ENCODE data around the gene DSG3.

Gene DSG3

GRCh38 chr18:31440787-31441186 lies 6.8 kb upstream of the DSG3 start:
- no peaks in the 10 kb centered on the region; the same call in 1 of the 2 replicates for H3F3A ChIP-seq (ENCODE audit: insufficient read depth, low read length)
- no peaks in the 10 kb centered on the region for H3K36me3 ChIP-seq (replicated peaks; ENCODE audit: insufficient read depth, low read length)
- H4K20me1 ChIP-seq (ENCODE audit: insufficient read depth, low read length): no peaks in the 10 kb centered on the region
- no peaks in the 10 kb centered on the region for H3K4me1 ChIP-seq (ENCODE audit: low read length)
- no peak overlapping the region for H2AFZ ChIP-seq (ENCODE audit: low read length)
- no peak for DNase-seq
- H3K4me3 ChIP-seq (ENCODE audit: low read length): no peak overlapping the region
- H3K9me3 ChIP-seq (replicated peaks; ENCODE audit: insufficient read depth, low read length): no peaks in the 10 kb centered on the region
- H3K9me2 ChIP-seq (replicated peaks; ENCODE audit: insufficient read depth, low read length): no peaks in the 10 kb centered on the region
- H3K27me3 ChIP-seq (replicated peaks; ENCODE audit: insufficient read depth, low read length): no peaks in the 10 kb centered on the region
- H3K9ac ChIP-seq (ENCODE audit: low read length): no peak overlapping the region
- H3K27ac ChIP-seq (ENCODE audit: low read length): no peak overlapping the region
- no peaks in the 10 kb centered on the region for H3K79me2 ChIP-seq (ENCODE audit: low read length)
- H3K4me2 ChIP-seq (ENCODE audit: low read depth, low read length): no peak overlapping the region
- no peak for TF ChIP-seq CTCF (IDR thresholded peaks at IDR 0.05; ENCODE audit: low read length)
- no peak for TF ChIP-seq EZH2 (optimal IDR thresholded peaks at IDR 0.05; ENCODE audit: low read depth, low read length)
- TF ChIP-seq EZH2phosphoT487 (IDR thresholded peaks at IDR 0.05; ENCODE audit: low read length): no peak

- Histone ChIP-seq H3F3A (ENCODE audit: insufficient read depth, low read length) (no peaks in the 10 kb centered on the region; the same call in 1 of the 2 replicates), H3K36me3 (replicated peaks; ENCODE audit: insufficient read depth, low read length) (no peaks in the 10 kb centered on the region), H3K4me2 (ENCODE audit: low read depth, low read length) (no peak overlapping the region), H3K27ac (ENCODE audit: low read length) (no peak overlapping the region), H4K20me1 (ENCODE audit: insufficient read depth, low read length) (no peaks in the 10 kb centered on the region), H3K4me1 (ENCODE audit: low read length) (no peaks in the 10 kb centered on the region), H3K9ac (ENCODE audit: low read length) (no peak overlapping the region), H3K27me3 (replicated peaks; ENCODE audit: insufficient read depth, low read length) (no peaks in the 10 kb centered on the region), H3K4me3 (ENCODE audit: low read length) (no peak overlapping the region), H3K79me2 (ENCODE audit: low read length) (no peaks in the 10 kb centered on the region), H3K9me3 (replicated peaks; ENCODE audit: insufficient read depth, low read length) (no peaks in the 10 kb centered on the region), H3K9me2 (replicated peaks; ENCODE audit: insufficient read depth, low read length) (no peaks in the 10 kb centered on the region), H2AFZ (ENCODE audit: low read length) (no peak overlapping the region)
- TF ChIP-seq EZH2 (optimal IDR thresholded peaks at IDR 0.05; ENCODE audit: low read depth, low read length) (no peak), EZH2phosphoT487 (IDR thresholded peaks at IDR 0.05; ENCODE audit: low read length) (no peak), CTCF (IDR thresholded peaks at IDR 0.05; ENCODE audit: low read length) (no peak)
- DNase-seq: no peak
These were observed 6.0 kb upstream of the DSG3 start for GRCh38 chr18:31441493-31441892.

GRCh38 chr18:31444142-31444541 lies 3.4 kb upstream of the DSG3 start:
- no peaks in the 10 kb centered on the region for H3K79me2 ChIP-seq (ENCODE audit: low read length)
- no peak overlapping the region for H2AFZ ChIP-seq (ENCODE audit: low read length)
- no peaks in the 10 kb centered on the region for H4K20me1 ChIP-seq (ENCODE audit: insufficient read depth, low read length)
- no peak for TF ChIP-seq EZH2phosphoT487 (IDR thresholded peaks at IDR 0.05; ENCODE audit: low read length)
- TF ChIP-seq EZH2 (optimal IDR thresholded peaks at IDR 0.05; ENCODE audit: low read depth, low read length): no peak
- no peak for TF ChIP-seq CTCF (IDR thresholded peaks at IDR 0.05; ENCODE audit: low read length)
- DNase-seq: no peak
- H3K27ac ChIP-seq (ENCODE audit: low read length): no peak overlapping the region
- H3K4me3 ChIP-seq (ENCODE audit: low read length): no peak overlapping the region
- no peaks in the 10 kb centered on the region for H3K36me3 ChIP-seq (replicated peaks; ENCODE audit: insufficient read depth, low read length)
- no peak overlapping the region for H3K4me2 ChIP-seq (ENCODE audit: low read depth, low read length)
- H3F3A ChIP-seq (ENCODE audit: insufficient read depth, low read length): no peaks in the 10 kb centered on the region
- H3K9me3 ChIP-seq (replicated peaks; ENCODE audit: insufficient read depth, low read length): no peaks in the 10 kb centered on the region
- H3K9me2 ChIP-seq (replicated peaks; ENCODE audit: insufficient read depth, low read length): no peaks in the 10 kb centered on the region
- H3K27me3 ChIP-seq (replicated peaks; ENCODE audit: insufficient read depth, low read length): no peaks in the 10 kb centered on the region
- H3K9ac ChIP-seq (ENCODE audit: low read length): no peak overlapping the region
- no peaks in the 10 kb centered on the region for H3K4me1 ChIP-seq (ENCODE audit: low read length)

All from MM.1S (cell line).